H1 (cell line): ENCODE results near the gene LOXHD1. TPM values are rescaled to one million over a fixed set of nuclear protein-coding genes. Genes with fewer than 3 reads are reported as not detected.

ENCODE experiments used
- CTCF ChIA-PET: fragments of 300-600 bp; sonication (Branson Sonifier 250); formaldehyde crosslinking; loops from one replicate; lab custom pipeline; 2021; ENCODE audit not compliant: partially characterized antibody; lab: Charles Lee
- POLR2A ChIA-PET: fragments of 300-600 bp; sonication (Branson Sonifier 250); formaldehyde crosslinking; loops from one replicate; lab custom pipeline; 2021; ENCODE audit warnings: inconsistent platforms; ENCODE audit not compliant: partially characterized antibody; lab: Charles Lee
- DNase-seq, 2 experiments: peaks; one replicate each; pipeline versions ENCODE4 v3.0.0 to v3.0.0-alpha.2; 2010 to 2022; ENCODE audit warnings: low spot score in 2 of 2, low read depth in 1 of 2, mixed read lengths in 1 of 2
- FAIRE-seq: peaks from 2 replicates; lab custom pipeline; 2011; peaks lifted over from hg19 to GRCh38; lab: Jason Lieb, UNC
- H2AFZ ChIP-seq: 2 replicates; pipeline ENCODE4 v1.8.1; 2012; ENCODE audit warnings: low read length, inconsistent platforms
- H2AK5ac ChIP-seq: 2 replicates; pipeline ENCODE4 v1.6.1; 2013; ENCODE audit warnings: low read depth, low read length
- H2BK120ac ChIP-seq: replicated peaks from 2 replicates; pipeline ENCODE3; 2013; ENCODE audit warnings: low read depth, low read length, inconsistent platforms
- H2BK12ac ChIP-seq: 2 replicates; pipeline ENCODE4 v1.6.1; 2013; ENCODE audit warnings: low read depth, low read length
- H2BK15ac ChIP-seq: 2 replicates; pipeline ENCODE4 v1.6.1; 2013; ENCODE audit warnings: low read length
- H2BK20ac ChIP-seq: 2 replicates; pipeline ENCODE4 v1.6.1; 2013; ENCODE audit warnings: low read length
- H2BK5ac ChIP-seq: 2 replicates; pipeline ENCODE4 v1.6.1; 2013; ENCODE audit warnings: low read depth, low read length
- H3K14ac ChIP-seq: 2 replicates; pipeline ENCODE4 v1.6.1; 2013; ENCODE audit warnings: inconsistent platforms; ENCODE audit not compliant: insufficient read length
- H3K18ac ChIP-seq: 2 replicates; pipeline ENCODE4 v1.6.1; 2013; ENCODE audit warnings: low read length; ENCODE audit errors: extremely low read depth
- H3K23ac ChIP-seq: 2 replicates; pipeline ENCODE4 v1.6.1; 2013; ENCODE audit warnings: inconsistent platforms; ENCODE audit not compliant: insufficient read length
- H3K23me2 ChIP-seq: 2 replicates; pipeline ENCODE4 v1.6.1; 2013; ENCODE audit warnings: low read depth, low read length
- H3K27ac ChIP-seq: 2 replicates; pipeline ENCODE4 v1.6.1; 2011; ENCODE audit warnings: low read depth, low read length, inconsistent platforms
- H3K27me3 ChIP-seq, 4 experiments: replicated peaks in 1 of 4; 1 replicate in 1 of 4; 2 replicates in 3 of 4; pipeline versions ENCODE4 v1.6.1 to v1.8.1; 2011 to 2013; ENCODE audit warnings: low read length in 3 of 4, mild to moderate bottlenecking in 3 of 4, inconsistent platforms in 2 of 4, mixed read lengths in 2 of 4, moderate library complexity in 1 of 4; ENCODE audit not compliant: control insufficient read depth in 3 of 4, insufficient read depth in 3 of 4; ENCODE audit errors: extremely low read depth in 1 of 4
- H3K36me3 ChIP-seq, 4 experiments: 2 replicates each; pipeline versions ENCODE4 v1.6.1 to v1.8.1; 2011 to 2013; ENCODE audit warnings: mild to moderate bottlenecking in 4 of 4, low read length in 3 of 4, moderate library complexity in 2 of 4, control low read depth in 1 of 4, inconsistent platforms in 1 of 4; ENCODE audit not compliant: insufficient read depth in 4 of 4, control insufficient read depth in 2 of 4
- H3K4ac ChIP-seq: replicated peaks from 2 replicates; pipeline ENCODE3; 2013; ENCODE audit warnings: low read length, low read depth, mixed read lengths, inconsistent platforms; ENCODE audit not compliant: insufficient read length
- H3K4me1 ChIP-seq, 4 experiments: replicated peaks in 1 of 4; 1 replicate in 1 of 4; 2 replicates in 3 of 4; pipeline versions ENCODE4 v1.6.1 to v1.8.1; 2011 to 2013; ENCODE audit warnings: low read length in 3 of 4, inconsistent platforms in 2 of 4, mixed read lengths in 1 of 4; ENCODE audit not compliant: insufficient read depth in 4 of 4, control insufficient read depth in 3 of 4
- H3K4me2 ChIP-seq, 2 experiments: 2 replicates each; pipeline versions ENCODE4 v1.6.1 to v1.8.1; 2011 to 2013; ENCODE audit warnings: low read depth in 2 of 2, low read length in 2 of 2, control low read depth in 1 of 2, inconsistent platforms in 1 of 2, mild to moderate bottlenecking in 1 of 2; ENCODE audit not compliant: insufficient read depth in 1 of 2
- H3K4me3 ChIP-seq, 4 experiments: fragments of 200-600, 300-600 bp in 1 of 4; sonication (generic), shearing (Covaris generic), sonication (Bioruptor Twin) in 1 of 4; 2 replicates each; pipeline versions ENCODE4 v1.5.1 to v1.8.1; 2011 to 2016; ENCODE audit warnings: low read length in 4 of 4, low read depth in 3 of 4, control low read depth in 2 of 4, inconsistent platforms in 2 of 4, mild to moderate bottlenecking in 2 of 4, mixed read lengths in 1 of 4, moderate library complexity in 1 of 4; ENCODE audit not compliant: insufficient read depth in 2 of 4; ENCODE audit errors: extremely low read depth in 1 of 4
- H3K56ac ChIP-seq: replicated peaks from 2 replicates; pipeline ENCODE3; 2013; ENCODE audit warnings: low read depth, mild to moderate bottlenecking, mixed read lengths, low read length, inconsistent platforms; ENCODE audit not compliant: insufficient read length
- H3K79me1 ChIP-seq: 2 replicates; pipeline ENCODE4 v1.6.1; 2013; ENCODE audit warnings: low read depth, low read length, control low read depth
- H3K79me2 ChIP-seq, 2 experiments: 2 replicates each; pipeline versions ENCODE4 v1.6.1 to v1.8.1; 2012 to 2013; ENCODE audit warnings: low read length in 2 of 2, mild to moderate bottlenecking in 2 of 2, inconsistent platforms in 1 of 2; ENCODE audit not compliant: insufficient read depth in 2 of 2, control insufficient read depth in 1 of 2
- H3K9ac ChIP-seq, 4 experiments: replicated peaks in 1 of 4; 1 replicate in 1 of 4; 2 replicates in 3 of 4; pipeline versions ENCODE4 v1.6.1 to v1.8.1; 2011 to 2013; ENCODE audit warnings: low read depth in 3 of 4, low read length in 3 of 4, control low read depth in 2 of 4, mild to moderate bottlenecking in 2 of 4, moderate library complexity in 2 of 4, inconsistent platforms in 1 of 4; ENCODE audit errors: extremely low read depth in 1 of 4
- H3K9me3 ChIP-seq, 2 experiments: 2 replicates each; pipeline versions ENCODE4 v1.6.1 to v1.8.1; 2012 to 2013; ENCODE audit warnings: mild to moderate bottlenecking in 2 of 2, moderate library complexity in 2 of 2, control low read depth in 1 of 2, inconsistent platforms in 1 of 2, low read depth in 1 of 2, low read length in 1 of 2, mixed read lengths in 1 of 2; ENCODE audit not compliant: insufficient read depth in 2 of 2
- H4K20me1 ChIP-seq, 2 experiments: replicated peaks in 1 of 2; 2 replicates each; pipeline versions ENCODE3 to v1.8.1; 2011 to 2013; ENCODE audit warnings: inconsistent platforms in 2 of 2, low read length in 2 of 2, mild to moderate bottlenecking in 1 of 2; ENCODE audit not compliant: insufficient read depth in 2 of 2, control insufficient read depth in 1 of 2
- H4K5ac ChIP-seq: 2 replicates; pipeline ENCODE4 v1.6.1; 2013; ENCODE audit warnings: low read length, low read depth, mixed read lengths, inconsistent platforms; ENCODE audit not compliant: insufficient read length
- H4K8ac ChIP-seq: 2 replicates; pipeline ENCODE4 v1.8.0; 2013; ENCODE audit warnings: mild to moderate bottlenecking, moderate library complexity, low read length, inconsistent platforms; ENCODE audit not compliant: insufficient read depth; ENCODE audit errors: extremely low read depth
- H4K91ac ChIP-seq: replicated peaks from 2 replicates; pipeline ENCODE3; 2013; ENCODE audit warnings: low read length, mixed read lengths, inconsistent platforms; ENCODE audit not compliant: insufficient read length
- BRCA1 ChIP-seq: IDR thresholded peaks from 2 replicates; pipeline ENCODE4 v1.6.1; 2012; ENCODE audit warnings: low read depth, low read length, improper control_type of control experiment
- CEBPB ChIP-seq: IDR thresholded peaks from 2 replicates; pipeline ENCODE4 v1.6.1; 2012; ENCODE audit warnings: low read depth, low read length
- EGR1 ChIP-seq: IDR thresholded peaks from 2 replicates; pipeline ENCODE4 v1.6.1; 2011; ENCODE audit warnings: low read depth, low read length, borderline replicate concordance
- EZH2 ChIP-seq: fragments of 200-600 bp; sonication (generic); IDR thresholded peaks from 2 replicates; pipeline ENCODE4 v1.7.1; 2012; ENCODE audit warnings: low read depth, mild to moderate bottlenecking, moderate library complexity, low read length, inconsistent platforms; ENCODE audit not compliant: severe bottlenecking
- FOSL1 ChIP-seq: IDR thresholded peaks from 2 replicates; pipeline ENCODE4 v1.6.1; 2011; ENCODE audit warnings: mild to moderate bottlenecking, low read depth, low read length, moderate library complexity; ENCODE audit not compliant: insufficient read depth
- JUN ChIP-seq: IDR thresholded peaks from 2 replicates; pipeline ENCODE4 v1.6.1; 2011; ENCODE audit warnings: low read depth, mild to moderate bottlenecking, improper control_type of control experiment, low read length
- NANOG ChIP-seq: IDR thresholded peaks from 2 replicates; pipeline ENCODE4 v1.6.1; 2011; ENCODE audit warnings: low read length, low read depth, mild to moderate bottlenecking, inconsistent platforms; ENCODE audit not compliant: insufficient read depth, poor library complexity, severe bottlenecking
- RBBP5 ChIP-seq: IDR thresholded peaks from 2 replicates; pipeline ENCODE4 v1.7.1; 2012; ENCODE audit warnings: low read depth, mild to moderate bottlenecking, inconsistent platforms, low read length, moderate library complexity, borderline replicate concordance
- SAP30 ChIP-seq: fragments of 300-600 bp; sonication (generic); IDR thresholded peaks from 2 replicates; pipeline ENCODE4 v1.7.1; 2012; ENCODE audit warnings: low read length, moderate library complexity, mild to moderate bottlenecking, inconsistent platforms; ENCODE audit not compliant: insufficient read depth, insufficient replicate concordance
- SIRT6 ChIP-seq: IDR thresholded peaks from one replicate; pipeline ENCODE4 v1.7.1; 2012; ENCODE audit warnings: low read length, inconsistent platforms
- SP1 ChIP-seq: IDR thresholded peaks from 2 replicates; pipeline ENCODE4 v1.6.1; 2011; ENCODE audit warnings: low read depth, low read length
- TAF1 ChIP-seq: IDR thresholded peaks from 2 replicates; pipeline ENCODE4 v1.6.1; 2011; ENCODE audit warnings: mild to moderate bottlenecking, low read depth, low read length
- TBP ChIP-seq: IDR thresholded peaks from 2 replicates; pipeline ENCODE4 v1.6.1; 2011; ENCODE audit warnings: low read depth, low read length, improper control_type of control experiment
- ZNF274 ChIP-seq: IDR thresholded peaks from 2 replicates; pipeline ENCODE4 v1.7.0; 2012; ENCODE audit warnings: low read length, borderline replicate concordance; ENCODE audit errors: extremely low read depth
- WGBS, 2 experiments: shearing (Covaris generic) in 1 of 2; methylation state at CpG; one replicate each; pipeline versions ENCODE4 v1.1.6 to v1.1.7; 2013 to 2015; ENCODE audit warnings: low lambda C conversion rate in 2 of 2, mixed read lengths in 2 of 2, inconsistent platforms in 1 of 2, low coverage in 1 of 2, missing lambda C conversion rate in 1 of 2; ENCODE audit not compliant: insufficient replicate concordance in 2 of 2, insufficient coverage in 1 of 2, insufficient read length in 1 of 2; ENCODE audit errors: extremely low coverage in 1 of 2, missing lambda C conversion rate in 1 of 2; 5-methylcytosine and 5-hydroxymethylcytosine counted together
- polyA plus RNA-seq, 7 experiments: library from polyadenylated mRNA; depleted of rRNA in 3 of 7; stranded (reverse) in 5 of 7; unstranded in 2 of 7; fragments of >200 nt in 5 of 7; fragments of 200-250 nt in 2 of 7; gene quantifications; 1 replicate in 5 of 7; 2 replicates in 1 of 7; 4 replicates in 1 of 7; pipeline versions ENCODE4 v1.2.1 to v1.2.3, GENCODE V29; 2011 to 2013; ENCODE audit warnings: missing spikeins in 2 of 7, mixed read lengths in 2 of 7
- total RNA-seq: library from RNA; stranded (reverse); fragmentation: NEBNext Ultra II Directional; extraction: Animal tissue kit (Norgen Biotek cat#: 25700); gene quantifications from 2 replicates; pipeline ENCODE4 v1.2.1, GENCODE V29; 2021

Gene LOXHD1
- total and polyA plus RNA-seq, 2 of the 8 experiments (the other 6 are each of a cell fraction or from before 2014, with no cell fraction given) = 0.02 TPM; not detected in 1

DNA sequence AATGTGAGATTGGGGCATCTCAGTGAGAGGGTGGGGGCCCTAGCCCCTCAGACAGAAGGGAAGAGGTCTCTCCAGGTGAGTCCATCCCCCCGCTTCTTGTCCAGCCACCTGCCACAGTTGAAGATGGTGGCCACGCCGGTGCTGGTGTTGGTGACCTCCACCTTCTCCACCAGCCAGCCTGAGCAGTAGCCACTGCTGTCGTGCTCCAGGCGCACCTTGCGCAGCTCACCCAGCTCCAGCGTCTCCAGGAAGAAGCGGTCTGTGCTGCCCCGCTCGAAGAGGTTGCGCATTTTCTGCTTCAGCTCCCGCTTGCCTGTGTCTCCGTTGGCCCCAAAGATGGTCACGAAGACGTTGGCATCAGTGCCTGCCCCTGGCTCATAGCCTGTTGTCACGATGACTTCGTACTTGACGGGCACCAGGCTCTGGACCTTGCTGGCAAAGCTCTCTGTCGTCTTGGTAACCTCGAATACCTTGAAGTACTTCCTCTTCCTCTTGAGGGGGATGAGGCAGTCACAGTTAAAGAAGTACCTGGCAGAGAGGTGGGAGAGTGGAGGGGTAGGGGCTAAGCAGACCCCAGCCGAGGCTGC, 179.5 kb downstream of the LOXHD1 start:
- no peaks in the 10 kb centered on the region for H3K36me3 ChIP-seq
- no peak overlapping the region for H3K18ac ChIP-seq
- DNase-seq (no peak), FAIRE-seq (no peak)
- H4K8ac ChIP-seq = no peak overlapping the region
- no peak overlapping the region for H3K14ac ChIP-seq
- H3K79me2 ChIP-seq = no peaks in the 10 kb centered on the region
- no peak overlapping the region for H2BK5ac ChIP-seq
- H3K4me2 ChIP-seq = no peak overlapping the region
- POLR2A ChIA-PET = interaction anchor here (0.7 kb wide), 1 partner anchor 14 kb away, joined by 5 read pairs; no protein-coding TSS in a partner anchor
- peaks cover 2% of the 10 kb centered on the region; the same call in 1 of the 2 replicates for H3K79me1 ChIP-seq
- no peak overlapping the region; the same call in 1 of the 2 replicates for H2BK12ac ChIP-seq
- H3K27ac ChIP-seq = no peak overlapping the region
- no peak overlapping the region for H2AK5ac ChIP-seq
- WGBS, 2 experiments = 92% methylated on average over 21 of the region's 21 CpGs; no CpG with 5 or more reads in 1 of the 2 experiments
- H2BK15ac ChIP-seq = no peak overlapping the region
- no peaks in the 10 kb centered on the region for H3K9me3 ChIP-seq
- H2BK20ac ChIP-seq = no peak overlapping the region
- H2BK120ac ChIP-seq = no peak overlapping the region
- peaks cover 0 to 2% (median 0%) of the 10 kb centered on the region in 4 experiments; a peak in 1 of 7 replicates for H3K27me3 ChIP-seq
- H3K23me2 ChIP-seq = no peaks in the 10 kb centered on the region; the same call in none of the 2 replicates
- no peak overlapping the region for H4K5ac ChIP-seq
- no peak overlapping the region for H3K4me3 ChIP-seq
- H3K56ac ChIP-seq = no peak overlapping the region
- no peak overlapping the region for H2AFZ ChIP-seq
- no peak overlapping the region for H3K23ac ChIP-seq
- no peak overlapping the region for H3K9ac ChIP-seq
- peaks cover 3 to 7% (median 4%) of the 10 kb centered on the region in 4 experiments for H3K4me1 ChIP-seq
- no peak overlapping the region for H3K4ac ChIP-seq
- no peak overlapping the region for H4K91ac ChIP-seq
- CTCF ChIA-PET = interaction anchor here (0.8 to 8.3 kb wide), 9 partner anchors 10 to 196 kb away, joined by 3 to 136 read pairs (median 4); no protein-coding TSS in a partner anchor
- H4K20me1 ChIP-seq = peaks cover 0 to 3% of the 10 kb centered on the region in 2 experiments
- TF ChIP-seq EGR1 = no peak
- TF ChIP-seq JUN = no peak
- no peak for TF ChIP-seq TAF1
- TF ChIP-seq EZH2 = no peak
- no peak for TF ChIP-seq ZNF274
- TF ChIP-seq TBP = no peak
- no peak for TF ChIP-seq FOSL1
- no peak for TF ChIP-seq SP1
- TF ChIP-seq SIRT6 = no peak
- TF ChIP-seq SAP30 = no peak
- no peak for TF ChIP-seq BRCA1
- no peak for TF ChIP-seq RBBP5
- no peak for TF ChIP-seq NANOG
- TF ChIP-seq CEBPB = no peak
